Breast epithelium (tissue), 3 donors: ENCODE results near the gene UGT1A7.

Experiments used
- CTCF ChIP-seq, 3 donors: fragments of 450-650 bp; IDR thresholded peaks; one replicate each; pipeline ENCODE4 v1.5.1; 2016 to 2017; ENCODE audit warnings: antibody characterized with exemption in 3 of 3, mild to moderate bottlenecking in 3 of 3, moderate library complexity in 3 of 3
- POLR2A ChIP-seq: fragments of 450-650 bp; IDR thresholded peaks from one replicate; pipeline ENCODE4 v1.6.1; 2016; ENCODE audit warnings: antibody characterized with exemption, mild to moderate bottlenecking, moderate library complexity

GRCh38 chr2:233671290-233672161 is 10.2 kb upstream of the UGT1A7 start, which contains the start of gene UGT1A9:
- TF ChIP-seq POLR2A, result no peak
- no peak for TF ChIP-seq CTCF (IDR thresholded peaks at IDR 0.05)
